Fibroblast of mammary gland (primary cell): ENCODE measurements around the gene SKA2.
"Not testable (repeated sequence)": the region's sequence is repeated elsewhere in the genome, so short reads cannot be mapped to it uniquely, and the experiment has no call there.

Experiments used
- DNase-seq: peaks from one replicate; pipeline ENCODE4 v3.0.0-alpha.2; 2010; ENCODE audit warnings: low read depth
- H3K4me3 ChIP-seq: 2 replicates; pipeline ENCODE4 v1.5.1; 2011; ENCODE audit warnings: low read depth, mild to moderate bottlenecking, low read length, moderate library complexity; ENCODE audit not compliant: control insufficient read depth
- CTCF ChIP-seq: conservative IDR thresholded peaks from 2 replicates; pipeline ENCODE4 v1.5.1; 2011; ENCODE audit warnings: low read depth, low read length, inconsistent platforms; ENCODE audit not compliant: control insufficient read depth, insufficient read depth

Gene SKA2

GRCh38 chr17:59185997-59186396, 31.0 kb upstream of the SKA2 start:
- no peak overlapping the region for H3K4me3 ChIP-seq
- TF ChIP-seq CTCF: no peak
- DNase-seq: no peak

GRCh38 chr17:59181481-59181880, 26.5 kb upstream of the SKA2 start:
- no peak for TF ChIP-seq CTCF
- DNase-seq: no peak
- H3K4me3 ChIP-seq: no peak overlapping the region

GRCh38 chr17:59180626-59181025, 25.6 kb upstream of the SKA2 start:
- H3K4me3 ChIP-seq: no peak overlapping the region
- TF ChIP-seq CTCF: no peak
- DNase-seq: no peak

- not testable (repeated sequence) for DNase-seq, H3K4me3 ChIP-seq
Measured at GRCh38 chr17:59179601-59180000, 24.6 kb upstream of the SKA2 start.

- DNase-seq: no peak
- no peak for TF ChIP-seq CTCF
- no peak overlapping the region for H3K4me3 ChIP-seq
Measured at GRCh38 chr17:59178266-59178985, 23.4 kb upstream of the SKA2 start.

GRCh38 chr17:59175076-59175475, 20.1 kb upstream of the SKA2 start:
- H3K4me3 ChIP-seq: no peak overlapping the region
- TF ChIP-seq CTCF: no peak
- DNase-seq: no peak

- TF ChIP-seq CTCF: no peak
- no peak for DNase-seq
- H3K4me3 ChIP-seq: no peak overlapping the region
Measured at GRCh38 chr17:59174671-59175070, 19.7 kb upstream of the SKA2 start.
